DMS53 treated with DMSO at 0.1 percent for 48 hours (cell line): ENCODE results near the gene MANSC1.
"Not testable (repeated sequence)": the region's sequence is repeated elsewhere in the genome, so short reads cannot be mapped to it uniquely, and the experiment has no call there.

Source experiments
- DNase-seq: peaks from one replicate; lab custom pipeline; 2025; ENCODE audit not compliant: unreplicated experiment; lab: John Stamatoyannopoulos, UW

MANSC1 gene

DNA sequence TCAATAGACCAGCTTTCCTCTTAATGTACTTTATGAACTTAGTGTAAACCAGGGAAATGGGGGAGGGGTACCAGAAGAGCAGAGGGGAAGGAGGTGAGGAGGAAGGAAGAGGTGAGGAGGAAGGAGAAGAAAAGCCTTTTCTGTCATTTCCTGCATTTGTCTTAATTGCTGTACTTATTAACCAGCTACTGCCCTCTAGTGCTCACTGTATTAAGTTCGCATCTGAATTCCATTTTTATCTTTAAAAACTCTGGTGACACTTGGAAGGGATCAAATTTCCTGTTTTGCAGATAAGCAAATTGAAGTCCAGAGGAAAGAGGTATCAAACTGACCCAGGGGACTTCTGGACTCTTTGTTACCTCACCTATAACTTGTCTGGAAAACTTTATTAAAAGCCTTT is 22.2 kb downstream of the MANSC1 start:
- peak; percentile 94 for DNase-seq

- DNase-seq = no peak
These were observed 23.8 kb downstream of the MANSC1 start for GRCh38 chr12:12326262-12326661.

DNA sequence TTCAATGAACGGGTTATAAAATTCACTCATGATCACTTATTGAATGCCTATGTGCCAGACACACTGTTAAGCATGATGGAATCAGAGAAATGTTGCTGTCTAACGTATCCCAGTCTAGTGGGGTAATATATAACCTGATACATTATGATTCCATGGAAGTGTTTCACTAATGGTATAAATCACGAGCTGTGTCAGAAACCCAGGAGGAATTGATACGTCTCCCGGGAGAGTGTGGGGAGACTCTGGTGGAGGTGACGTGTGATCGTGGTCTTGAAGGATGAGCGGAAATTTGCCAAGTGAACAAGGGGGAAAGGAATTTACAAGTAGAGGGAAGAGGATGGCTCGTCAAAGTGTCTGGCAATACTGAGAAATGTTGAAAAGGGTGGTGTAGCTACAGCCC is 26.5 kb downstream of the MANSC1 start:
- DNase-seq = no peak

DNA sequence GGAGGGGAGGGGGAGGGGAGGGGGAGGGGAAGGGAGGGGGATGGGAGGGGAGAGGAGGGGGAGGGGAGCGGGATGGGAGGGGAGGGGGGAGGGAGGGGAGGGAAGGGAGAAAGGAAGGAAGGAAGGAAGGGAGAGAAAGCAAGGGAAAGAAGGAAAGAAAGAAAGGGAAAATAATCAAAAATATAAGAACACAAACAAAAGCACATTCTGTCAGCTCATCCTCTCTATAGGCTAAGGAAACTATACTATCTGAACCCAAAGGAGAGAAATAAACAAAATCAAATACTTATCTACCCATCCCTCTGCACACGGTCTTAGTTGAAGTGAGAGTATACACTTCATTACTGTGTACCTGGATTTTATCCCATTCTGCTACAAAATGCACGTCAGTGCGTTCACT is 26.9 kb downstream of the MANSC1 start:
- DNase-seq = no peak

DNA sequence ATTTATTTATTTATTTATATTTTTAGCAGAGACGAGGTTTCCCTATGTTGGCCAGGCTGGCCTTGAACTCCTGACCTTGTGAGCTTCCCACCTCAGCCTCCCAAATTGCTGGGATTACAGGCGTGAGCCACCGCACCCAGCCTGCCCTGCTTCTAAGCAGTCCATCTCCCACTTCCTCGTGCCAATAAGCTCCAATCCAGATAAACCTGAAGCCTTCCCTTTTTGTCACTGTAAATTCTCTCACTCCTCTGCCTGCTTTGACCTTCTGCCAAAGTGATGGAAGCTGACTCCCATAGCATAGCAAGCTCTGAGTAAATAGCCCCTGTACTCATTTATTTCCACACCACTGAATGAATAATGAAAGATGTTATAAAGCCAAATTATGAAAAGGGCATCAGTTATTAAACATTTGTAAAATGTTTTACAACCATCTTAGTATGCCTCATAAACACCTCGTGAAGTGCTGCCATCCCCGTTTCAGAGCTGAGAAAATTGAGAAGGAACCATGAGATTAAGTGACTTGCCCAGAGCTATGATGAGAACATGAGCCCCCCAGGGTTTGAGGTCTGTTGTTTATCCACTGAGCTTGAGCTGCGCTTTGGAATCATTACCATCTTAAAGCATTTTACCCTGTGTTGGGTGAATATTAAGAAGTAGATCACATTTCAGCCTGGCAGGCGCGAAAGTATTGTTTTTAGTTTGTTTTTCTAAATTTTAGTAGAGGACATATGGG is 30.4 kb downstream of the MANSC1 start:
- no peak for DNase-seq

DNA sequence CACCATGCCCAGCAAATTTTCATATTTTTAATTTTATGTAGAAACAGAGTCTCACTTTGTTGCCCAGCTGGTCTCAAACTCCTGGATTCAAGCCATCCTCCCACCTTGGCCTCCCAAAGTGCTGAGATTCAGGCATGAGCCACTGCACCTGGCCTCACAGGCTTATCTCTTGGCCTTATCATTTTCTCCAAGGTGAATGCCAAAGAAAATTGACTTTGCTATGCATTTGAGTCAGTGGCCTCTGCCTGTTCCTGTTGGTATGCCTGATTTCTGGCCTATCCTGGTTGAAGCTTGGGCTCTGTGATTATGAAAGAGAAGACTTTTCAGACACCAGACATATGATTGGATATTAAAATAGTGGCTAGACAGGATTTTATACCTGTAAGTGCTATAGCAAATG is 34.2 kb downstream of the MANSC1 start:
- no peak for DNase-seq

DNA sequence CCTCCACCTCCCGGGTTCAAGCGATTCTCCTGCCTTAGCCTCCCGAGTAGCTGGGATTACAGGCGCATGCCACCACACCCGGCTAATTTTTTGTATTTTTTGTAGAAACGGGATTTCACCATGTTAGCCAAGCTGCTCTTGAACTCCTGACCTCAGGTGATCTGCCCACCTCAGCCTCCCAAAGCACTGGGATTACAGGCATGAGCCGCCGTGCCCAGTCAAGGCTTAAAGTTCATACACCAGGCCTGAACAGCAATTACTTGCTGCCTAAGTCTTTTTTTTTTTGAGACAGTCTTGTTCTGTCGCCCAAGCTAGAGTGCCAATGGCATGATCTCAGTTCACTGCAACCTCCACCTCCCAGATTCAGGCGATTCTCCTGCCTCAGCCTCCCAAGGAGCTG is 39.3 kb downstream of the MANSC1 start:
- not testable (repeated sequence) for DNase-seq

DNA sequence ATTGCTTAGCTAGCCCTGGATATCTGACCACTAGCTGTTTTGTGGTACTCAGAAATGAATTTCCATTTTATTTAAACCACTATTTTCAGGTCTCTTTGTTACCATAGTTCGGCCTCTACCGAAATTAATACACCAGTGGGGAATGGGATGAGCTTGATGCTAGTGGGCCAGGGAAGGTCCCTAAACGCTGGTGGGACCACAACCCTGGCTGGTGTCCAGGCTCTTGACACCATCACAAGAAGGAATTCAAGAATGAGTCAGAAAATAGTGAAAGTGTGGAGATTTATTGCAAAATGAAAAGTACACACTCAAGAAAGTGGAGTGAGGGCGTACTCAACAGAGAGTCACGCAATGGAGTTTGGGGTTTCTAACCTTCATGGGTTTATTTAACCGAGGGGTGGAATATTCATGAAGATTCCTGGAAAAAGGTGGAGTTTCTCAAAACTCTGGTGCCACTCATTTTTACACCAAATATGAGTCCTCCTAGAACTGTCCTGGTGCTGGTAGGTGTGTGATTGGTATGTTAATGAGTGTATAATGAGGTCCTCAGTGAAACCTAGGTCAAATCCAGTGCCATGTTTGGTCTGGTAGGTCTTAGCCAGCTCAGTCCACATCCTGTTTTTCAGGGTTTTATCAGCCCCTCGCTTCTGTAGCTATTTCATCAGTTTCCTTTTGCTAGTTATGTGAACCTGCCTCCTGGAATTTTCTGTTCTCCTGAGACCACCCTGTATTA is 44.3 kb downstream of the MANSC1 start:
- no peak for DNase-seq

DNA sequence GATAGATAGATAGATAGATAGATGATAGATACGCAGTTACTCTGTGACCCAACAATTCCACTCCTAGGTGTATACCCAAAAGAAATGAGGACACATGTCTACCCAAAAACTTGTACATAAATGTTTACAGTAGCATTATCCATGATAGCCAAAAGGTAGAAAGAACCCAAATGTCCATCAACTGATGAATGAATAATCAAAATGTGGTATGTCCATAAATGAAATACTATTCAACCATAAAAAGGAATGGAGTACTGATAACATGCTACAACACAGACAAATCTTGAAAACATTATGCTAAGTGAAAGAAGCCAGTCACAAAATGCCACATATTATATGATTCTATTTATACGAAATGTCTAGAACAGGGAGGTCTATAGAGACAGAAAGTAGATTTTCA is 47.1 kb downstream of the MANSC1 start:
- DNase-seq = no peak

DNA sequence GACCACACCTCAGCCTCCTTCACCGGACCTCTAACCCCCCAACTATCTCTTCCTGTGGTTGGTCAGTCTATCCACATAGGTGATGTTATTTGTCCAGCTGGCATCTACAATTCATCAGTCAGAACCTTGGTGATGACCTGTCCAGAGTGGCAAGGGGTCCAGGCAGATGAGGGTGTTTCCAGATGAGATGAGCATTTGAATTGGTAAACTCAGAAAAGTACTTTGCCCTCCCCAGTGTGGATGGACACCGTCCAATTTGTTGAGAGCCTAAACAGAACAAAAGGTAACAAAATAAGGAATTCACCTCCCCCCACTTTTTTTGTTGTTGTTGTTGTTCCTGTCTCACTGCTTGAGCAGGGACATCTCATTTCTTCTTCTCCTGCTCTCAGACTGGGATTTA is 48.9 kb downstream of the MANSC1 start:
- DNase-seq = no peak

GRCh38 chr12:12297201-12297830 is 52.7 kb downstream of the MANSC1 start:
- no peak for DNase-seq

DNA sequence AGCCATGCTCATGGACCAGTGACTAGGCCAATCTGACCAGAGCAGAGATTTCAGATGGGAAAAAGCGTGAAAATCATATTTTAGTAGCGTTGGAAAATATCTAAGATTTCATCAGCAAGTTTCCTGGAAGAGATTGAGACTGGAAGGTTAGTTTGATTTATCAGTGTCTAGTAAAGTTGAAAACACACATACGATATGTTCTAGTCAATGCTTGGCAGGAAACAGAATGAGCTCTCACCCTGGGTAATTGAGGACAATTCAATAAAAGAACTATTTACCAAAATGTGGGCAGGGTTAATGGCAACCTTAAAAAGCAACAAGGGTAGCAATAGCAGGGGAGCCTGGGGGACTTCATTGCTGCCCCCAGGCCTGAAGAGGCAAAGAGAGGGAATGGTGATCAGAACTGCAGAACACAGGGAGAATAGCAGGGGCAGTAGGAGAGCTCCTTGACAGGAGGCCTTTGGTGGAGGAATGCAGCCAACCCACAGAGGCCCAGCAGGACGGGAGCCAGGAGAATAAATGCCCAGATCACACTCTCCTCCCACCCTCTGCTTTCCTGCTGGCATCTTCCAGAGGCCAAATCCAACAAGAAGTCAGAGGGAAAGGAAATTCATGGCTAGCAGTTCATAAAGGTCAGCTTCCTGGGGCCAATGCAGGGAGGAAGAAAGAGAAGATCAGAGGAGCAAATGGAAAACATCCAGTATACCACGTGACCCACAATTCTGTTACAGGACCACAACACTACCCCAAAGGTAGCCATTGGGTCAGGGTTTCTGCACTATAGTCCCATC is 55.6 kb downstream of the MANSC1 start:
- DNase-seq = no peak

GRCh38 chr12:12290206-12290605 is 59.8 kb downstream of the MANSC1 start:
- no peak for DNase-seq

GRCh38 chr12:12286441-12286840 is 63.6 kb downstream of the MANSC1 start:
- no peak for DNase-seq

GRCh38 chr12:12282761-12283425 is 67.1 kb downstream of the MANSC1 start:
- no peak for DNase-seq

GRCh38 chr12:12282202-12282601 is 67.8 kb downstream of the MANSC1 start:
- no peak for DNase-seq

DNA sequence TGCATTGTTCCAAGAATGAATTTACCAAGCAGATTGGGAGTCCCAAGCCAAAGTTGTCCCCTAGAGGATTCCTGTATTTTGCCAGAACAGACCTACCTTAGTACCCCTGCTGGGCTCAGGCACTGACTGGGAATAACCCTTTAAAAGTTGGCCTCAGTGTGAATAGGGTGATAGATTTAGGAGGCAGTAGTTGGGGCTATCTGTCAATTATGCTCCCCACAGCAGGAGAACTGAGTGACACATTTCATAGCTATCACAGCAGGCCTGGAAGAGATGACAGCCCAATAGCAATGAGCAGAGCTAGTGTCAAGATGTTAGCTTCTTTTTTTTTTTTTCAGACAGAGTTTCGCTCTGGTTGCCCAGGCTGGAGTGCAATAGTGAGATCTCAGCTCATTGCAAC is 68.9 kb downstream of the MANSC1 start:
- DNase-seq = no peak

GRCh38 chr12:12278899-12279298 is 71.1 kb downstream of the MANSC1 start:
- DNase-seq = no peak
